SU-DHL-6 (cell line): ENCODE results near the gene PLCB1.

Experiments used
- EZH2phosphoT487 ChIP-seq: fragments of 200-600 bp; sonication (generic), shearing (Covaris generic); conservative IDR thresholded peaks from 2 replicates; pipeline ENCODE4 v1.6.1; 2018; ENCODE audit warnings: mild to moderate bottlenecking, antibody characterized with exemption, low read length, moderate library complexity, mixed read lengths
- TF ChIP-seq, protein P1 (sequence below): fragments of 200-600 bp; sonication (generic); IDR thresholded peaks from one replicate; pipeline ENCODE4 v1.5.1; 2017; ENCODE audit warnings: antibody characterized with exemption, mild to moderate bottlenecking, low read length, moderate library complexity; ENCODE audit not compliant: insufficient read depth, poor library complexity, severe bottlenecking

DNA sequence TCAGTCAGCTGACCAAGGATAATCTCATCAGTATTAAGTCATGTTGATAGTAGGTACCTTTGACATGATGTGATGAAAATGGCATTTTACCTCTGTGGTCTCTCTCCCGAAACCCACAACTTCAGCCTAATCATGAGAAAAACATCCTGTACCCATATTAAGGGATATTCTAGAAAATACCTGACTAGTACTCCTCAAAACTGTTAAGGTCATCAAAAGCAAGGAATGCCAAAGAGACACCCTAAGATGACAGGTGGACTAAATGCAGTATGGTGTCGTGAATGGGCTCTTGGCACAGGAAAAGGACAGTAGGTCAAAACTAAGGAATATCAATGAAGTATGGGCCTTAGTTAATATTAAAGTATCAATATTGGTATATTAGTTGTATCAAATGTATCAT, 221.4 kb downstream of the PLCB1 start:
- TF ChIP-seq, protein P1, sequence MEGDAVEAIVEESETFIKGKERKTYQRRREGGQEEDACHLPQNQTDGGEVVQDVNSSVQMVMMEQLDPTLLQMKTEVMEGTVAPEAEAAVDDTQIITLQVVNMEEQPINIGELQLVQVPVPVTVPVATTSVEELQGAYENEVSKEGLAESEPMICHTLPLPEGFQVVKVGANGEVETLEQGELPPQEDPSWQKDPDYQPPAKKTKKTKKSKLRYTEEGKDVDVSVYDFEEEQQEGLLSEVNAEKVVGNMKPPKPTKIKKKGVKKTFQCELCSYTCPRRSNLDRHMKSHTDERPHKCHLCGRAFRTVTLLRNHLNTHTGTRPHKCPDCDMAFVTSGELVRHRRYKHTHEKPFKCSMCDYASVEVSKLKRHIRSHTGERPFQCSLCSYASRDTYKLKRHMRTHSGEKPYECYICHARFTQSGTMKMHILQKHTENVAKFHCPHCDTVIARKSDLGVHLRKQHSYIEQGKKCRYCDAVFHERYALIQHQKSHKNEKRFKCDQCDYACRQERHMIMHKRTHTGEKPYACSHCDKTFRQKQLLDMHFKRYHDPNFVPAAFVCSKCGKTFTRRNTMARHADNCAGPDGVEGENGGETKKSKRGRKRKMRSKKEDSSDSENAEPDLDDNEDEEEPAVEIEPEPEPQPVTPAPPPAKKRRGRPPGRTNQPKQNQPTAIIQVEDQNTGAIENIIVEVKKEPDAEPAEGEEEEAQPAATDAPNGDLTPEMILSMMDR, result no peak
- no peak for TF ChIP-seq EZH2phosphoT487
